K562 (cell line): Measurements from ENCODE around the gene SOCS3. TPM values are rescaled to one million over a fixed set of nuclear protein-coding genes. Genes with fewer than 3 reads are reported as not detected.
A peak's percentile ranks its signal among the peaks of the same experiment; 100 is the strongest.

Source experiments
- ARHGAP35 ChIP-seq: fragments of 450-650 bp; IDR thresholded peaks from 2 replicates; pipeline ENCODE4 v1.6.1; 2018; ENCODE audit not compliant: partially characterized antibody
- EP400 ChIP-seq: fragments of 450-650 bp; IDR thresholded peaks from 2 replicates; pipeline ENCODE4 v1.6.1; 2017; ENCODE audit warnings: antibody characterized with exemption, mild to moderate bottlenecking, moderate library complexity
- FOXA1 ChIP-seq: fragments of 450-650 bp; IDR thresholded peaks from 2 replicates; pipeline ENCODE4 v1.6.1; 2016; ENCODE audit warnings: mild to moderate bottlenecking, borderline replicate concordance
- HNRNPK ChIP-seq: fragments of 200-400 bp; formaldehyde crosslinking; IDR thresholded peaks from one replicate; pipeline ENCODE4 v1.6.1; 2018; ENCODE audit warnings: mild to moderate bottlenecking, low read depth, low read length; ENCODE audit not compliant: poor library complexity, severe bottlenecking
- MED1 ChIP-seq: sonication (generic); formaldehyde crosslinking; IDR thresholded peaks from 2 replicates; pipeline ENCODE4 v1.8.1; 2023; ENCODE audit warnings: missing genetic modification reagents, borderline replicate concordance
- MIER1 ChIP-seq: fragments of 450-650 bp; IDR thresholded peaks from 2 replicates; pipeline ENCODE4 v1.6.1; 2016; ENCODE audit warnings: antibody characterized with exemption, mild to moderate bottlenecking, low read depth
- MITF ChIP-seq: IDR thresholded peaks from 2 replicates; pipeline ENCODE4 v1.6.1; 2014; ENCODE audit warnings: antibody characterized with exemption
- NR1H2 ChIP-seq: sonication (generic); formaldehyde crosslinking; IDR thresholded peaks from 2 replicates; pipeline ENCODE4 v1.4.0; 2020; ENCODE audit warnings: mild to moderate bottlenecking, missing genetic modification reagents
- PPARD ChIP-seq: fragments of 250-450 bp; sonication (Bioruptor Pico); IDR thresholded peaks from 2 replicates; pipeline ENCODE4 v1.8.0; 2022; ENCODE audit warnings: inconsistent platforms, mild to moderate bottlenecking, moderate library complexity
- RBM15 ChIP-seq: fragments of 200-400 bp; formaldehyde crosslinking; IDR thresholded peaks from 2 replicates; pipeline ENCODE4 v1.6.1; 2018; ENCODE audit warnings: mild to moderate bottlenecking, low read length, moderate library complexity; ENCODE audit not compliant: insufficient read depth
- SMARCC2 ChIP-seq: fragments of 450-650 bp; IDR thresholded peaks from 2 replicates; pipeline ENCODE4 v1.6.1; 2017; ENCODE audit warnings: antibody characterized with exemption, moderate library complexity, mild to moderate bottlenecking, low read depth
- STAT5B ChIP-seq: fragments of 250-450 bp; sonication (Bioruptor Pico); IDR thresholded peaks from 2 replicates; pipeline ENCODE4 v1.8.0; 2021; ENCODE audit warnings: mild to moderate bottlenecking, inconsistent platforms
- TRIM24 ChIP-seq, 2 experiments: fragments of 450-650 bp; IDR thresholded peaks; 2 replicates each; pipeline ENCODE4 v1.6.1; 2016
- TSC22D4 ChIP-seq: fragments of 450-650 bp; IDR thresholded peaks from 2 replicates; pipeline ENCODE4 v1.6.1; 2016; ENCODE audit warnings: missing genetic modification characterization, missing biosample characterization, control low read depth
- ZEB2 ChIP-seq: fragments of 450-650 bp; IDR thresholded peaks from 2 replicates; pipeline ENCODE4 v1.6.1; 2016
- ZMIZ1 ChIP-seq, 2 experiments: fragments of 150-350 bp in 1 of 2; IDR thresholded peaks; 2 replicates each; pipeline ENCODE4 v1.6.1; 2012 to 2016; ENCODE audit warnings: low read depth in 2 of 2, low read length in 2 of 2, mild to moderate bottlenecking in 1 of 2, moderate library complexity in 1 of 2
- ZNF699 ChIP-seq: fragments of 250-450 bp; sonication (Bioruptor Pico); IDR thresholded peaks from 2 replicates; pipeline ENCODE4 v1.8.0; 2021; ENCODE audit warnings: mild to moderate bottlenecking, moderate library complexity; ENCODE audit not compliant: insufficient replicate concordance
- polyA plus RNA-seq, 8 experiments: library from polyadenylated mRNA; depleted of rRNA in 4 of 8; stranded (reverse) in 5 of 8; unstranded in 3 of 8; fragments of >200 nt; fragmentation: Nextera tagmentation in 2 of 8; fragmentation: Illumina TruSeq in 1 of 8; extraction: Ambion mirVana in 2 of 8; extraction: Trizol in 1 of 8; gene quantifications; 2 replicates each; pipeline versions ENCODE4 v1.2.1 to v1.2.3, GENCODE V29; 2011 to 2014; ENCODE audit warnings: inconsistent platforms in 1 of 8, missing spikeins in 1 of 8
- total RNA-seq, 7 experiments: library from RNA; depleted of rRNA in 6 of 7; stranded (reverse); fragments of >200 nt in 6 of 7; fragmentation: Illumina TruSeq in 2 of 7; extraction: Trizol in 2 of 7; gene quantifications; 2 replicates each; pipeline versions ENCODE4 v1.2.1 to v1.2.3, GENCODE V29; 2011 to 2021; ENCODE audit warnings: low replicate concordance in 1 of 7
- TF ChIP-seq, protein P1 (sequence below): fragments of 150-350 bp; conservative IDR thresholded peaks from 2 replicates; pipeline ENCODE4 v1.6.1; 2014; ENCODE audit warnings: low read length
- TF ChIP-seq, protein P2 (sequence below): sonication (generic); formaldehyde crosslinking; IDR thresholded peaks from 2 replicates; pipeline ENCODE4 v1.8.0; 2022; ENCODE audit warnings: missing genetic modification reagents, mild to moderate bottlenecking, borderline replicate concordance
- TF ChIP-seq, protein P3 (sequence below): sonication (generic); formaldehyde crosslinking; IDR thresholded peaks from 2 replicates; pipeline ENCODE4 v1.8.1; 2022; ENCODE audit warnings: missing genetic modification reagents

SOCS3 gene
- total and polyA plus RNA-seq, 9 of the 15 experiments (the other 6 are each of a cell fraction or from before 2014, with no cell fraction given), result 0.56 to 38.9 (median 13.7) TPM

DNA sequence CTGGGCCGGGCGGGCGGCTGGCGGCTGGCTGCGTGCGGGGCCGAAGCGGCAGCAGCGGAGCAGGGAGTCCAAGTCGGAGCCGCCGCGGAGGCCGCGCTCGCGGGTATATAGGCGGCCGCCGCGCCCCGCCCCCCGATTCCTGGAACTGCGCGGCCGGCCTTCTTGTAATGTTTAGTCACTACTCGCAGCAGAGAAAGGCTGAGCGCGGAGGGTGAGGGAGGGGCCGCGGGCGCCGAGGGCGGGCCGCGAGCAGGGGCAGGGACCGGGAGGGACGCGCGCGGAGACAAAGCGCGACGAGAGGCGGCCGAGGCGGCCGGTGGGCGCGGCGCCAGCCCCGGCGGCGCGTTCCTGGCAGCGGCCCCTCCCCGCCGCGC, at the start of gene SOCS3 (continued):
- peak in 1 of 2 experiments; percentile 78; a peak in 2 of 4 replicates for TF ChIP-seq ZMIZ1 (IDR thresholded peaks at IDR 0.05; ENCODE audit: low read depth in 2 of 2, low read length in 2 of 2)
- TF ChIP-seq EP400, result no peak
- TF ChIP-seq ZNF699 (CRISPR knock-in tag), result no peak
- TF ChIP-seq SMARCC2, result no peak
- TF ChIP-seq TRIM24 (IDR thresholded peaks at IDR 0.05), result no peak
- no peak for TF ChIP-seq HNRNPK
- no peak for TF ChIP-seq MIER1
- TF ChIP-seq STAT5B (CRISPR knock-in tag), result no peak
- no peak for TF ChIP-seq MED1 (CRISPR knock-in tag)
- no peak for TF ChIP-seq MITF
- no peak for TF ChIP-seq NR1H2 (CRISPR knock-in tag)
- no peak for TF ChIP-seq ZEB2
- TF ChIP-seq, protein P1, sequence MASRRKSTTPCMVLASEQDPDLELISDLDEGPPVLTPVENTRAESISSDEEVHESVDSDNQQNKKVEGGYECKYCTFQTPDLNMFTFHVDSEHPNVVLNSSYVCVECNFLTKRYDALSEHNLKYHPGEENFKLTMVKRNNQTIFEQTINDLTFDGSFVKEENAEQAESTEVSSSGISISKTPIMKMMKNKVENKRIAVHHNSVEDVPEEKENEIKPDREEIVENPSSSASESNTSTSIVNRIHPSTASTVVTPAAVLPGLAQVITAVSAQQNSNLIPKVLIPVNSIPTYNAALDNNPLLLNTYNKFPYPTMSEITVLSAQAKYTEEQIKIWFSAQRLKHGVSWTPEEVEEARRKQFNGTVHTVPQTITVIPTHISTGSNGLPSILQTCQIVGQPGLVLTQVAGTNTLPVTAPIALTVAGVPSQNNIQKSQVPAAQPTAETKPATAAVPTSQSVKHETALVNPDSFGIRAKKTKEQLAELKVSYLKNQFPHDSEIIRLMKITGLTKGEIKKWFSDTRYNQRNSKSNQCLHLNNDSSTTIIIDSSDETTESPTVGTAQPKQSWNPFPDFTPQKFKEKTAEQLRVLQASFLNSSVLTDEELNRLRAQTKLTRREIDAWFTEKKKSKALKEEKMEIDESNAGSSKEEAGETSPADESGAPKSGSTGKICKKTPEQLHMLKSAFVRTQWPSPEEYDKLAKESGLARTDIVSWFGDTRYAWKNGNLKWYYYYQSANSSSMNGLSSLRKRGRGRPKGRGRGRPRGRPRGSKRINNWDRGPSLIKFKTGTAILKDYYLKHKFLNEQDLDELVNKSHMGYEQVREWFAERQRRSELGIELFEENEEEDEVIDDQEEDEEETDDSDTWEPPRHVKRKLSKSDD, result no peak
- TF ChIP-seq, protein P2, sequence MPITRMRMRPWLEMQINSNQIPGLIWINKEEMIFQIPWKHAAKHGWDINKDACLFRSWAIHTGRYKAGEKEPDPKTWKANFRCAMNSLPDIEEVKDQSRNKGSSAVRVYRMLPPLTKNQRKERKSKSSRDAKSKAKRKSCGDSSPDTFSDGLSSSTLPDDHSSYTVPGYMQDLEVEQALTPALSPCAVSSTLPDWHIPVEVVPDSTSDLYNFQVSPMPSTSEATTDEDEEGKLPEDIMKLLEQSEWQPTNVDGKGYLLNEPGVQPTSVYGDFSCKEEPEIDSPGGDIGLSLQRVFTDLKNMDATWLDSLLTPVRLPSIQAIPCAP (CRISPR knock-in tag), result no peak
- no peak for TF ChIP-seq RBM15
- TF ChIP-seq, protein P3, sequence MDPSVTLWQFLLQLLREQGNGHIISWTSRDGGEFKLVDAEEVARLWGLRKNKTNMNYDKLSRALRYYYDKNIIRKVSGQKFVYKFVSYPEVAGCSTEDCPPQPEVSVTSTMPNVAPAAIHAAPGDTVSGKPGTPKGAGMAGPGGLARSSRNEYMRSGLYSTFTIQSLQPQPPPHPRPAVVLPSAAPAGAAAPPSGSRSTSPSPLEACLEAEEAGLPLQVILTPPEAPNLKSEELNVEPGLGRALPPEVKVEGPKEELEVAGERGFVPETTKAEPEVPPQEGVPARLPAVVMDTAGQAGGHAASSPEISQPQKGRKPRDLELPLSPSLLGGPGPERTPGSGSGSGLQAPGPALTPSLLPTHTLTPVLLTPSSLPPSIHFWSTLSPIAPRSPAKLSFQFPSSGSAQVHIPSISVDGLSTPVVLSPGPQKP (CRISPR knock-in tag), result no peak
- no peak for TF ChIP-seq ARHGAP35
- no peak for TF ChIP-seq PPARD (CRISPR knock-in tag)
- no peak for TF ChIP-seq FOXA1
- TF ChIP-seq TSC22D4 (tag), result no peak
